Measurements from ENCODE around the gene UNK. TPM values are rescaled to one million over a fixed set of nuclear protein-coding genes. Genes with fewer than 3 reads are reported as not detected.

Gene UNK
- total and polyA plus RNA-seq, 4 donors, result 8.8 to 34.1 (median 25.3) TPM

DNA sequence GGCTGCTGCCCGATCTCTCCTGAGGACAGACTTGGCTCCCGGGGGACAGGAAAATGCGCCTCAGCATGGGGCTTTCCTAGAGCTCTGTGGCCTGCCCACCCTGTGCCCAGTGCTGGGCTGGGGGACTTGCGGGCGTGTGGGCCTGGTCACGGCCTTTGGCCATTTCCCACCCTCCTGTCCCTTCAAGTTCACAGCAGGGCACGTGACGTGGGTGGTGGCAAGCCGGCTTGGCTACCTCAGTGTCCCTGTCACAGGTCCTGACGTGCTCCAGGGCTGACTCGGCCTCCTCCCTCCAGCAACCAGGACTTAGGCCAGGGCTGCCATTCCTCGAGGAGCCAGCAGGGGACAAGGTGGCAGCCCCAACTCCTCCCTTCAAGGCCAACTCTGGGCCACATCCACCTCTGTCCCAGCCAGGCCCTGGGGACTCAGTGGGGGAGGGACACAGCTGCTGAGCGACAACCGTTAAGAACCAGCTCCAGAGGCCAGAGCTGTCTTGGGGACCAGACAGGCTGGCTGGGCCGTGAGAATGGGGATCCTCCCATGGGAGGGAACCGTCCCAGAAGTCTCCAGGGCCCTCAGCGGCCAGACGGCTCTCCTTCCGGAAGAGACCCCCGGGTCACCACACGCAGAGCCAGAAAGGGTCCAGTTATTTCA is 60.6 kb downstream of the UNK start:
- Histone ChIP-seq H3K4me3 (ENCODE audit: low read length in 2 of 2) (no peak overlapping the region), H3K4me1 (ENCODE audit: control insufficient read depth in 1 of 2, insufficient read depth in 2 of 2, low read length in 2 of 2) (no peaks in the 10 kb centered on the region), H3K27me3 (ENCODE audit: control insufficient read depth in 1 of 2, insufficient read depth in 2 of 2, low read length in 1 of 2) (no peaks in the 10 kb centered on the region), H3K27ac (ENCODE audit: low read depth in 1 of 2, low read length in 2 of 2) (peak overlapping the region; percentile 10 to 49), H3K36me3 (ENCODE audit: control insufficient read depth in 1 of 2, insufficient read depth in 2 of 2, low read length in 1 of 2) (peaks cover 0 to 25% of the 10 kb centered on the region in 2 donors), H3K9me3 (ENCODE audit: control insufficient read depth, low read length) (no peaks in the 10 kb centered on the region)
- ATAC-seq (ENCODE audit: low FRiP score) (peak; percentile 78), DNase-seq (peak; percentile 92 to 95)
- WGBS, 2 donors, result 2 to 7% methylated on average over 21 of the region's 21 CpGs
- intact Hi-C loops (cut with DNase I), result loop anchor here in 1 of 2 donors (5.0 to 10.0 kb wide), 2 partner anchors 47 to 50 kb away; no protein-coding TSS in a partner anchor

DNA sequence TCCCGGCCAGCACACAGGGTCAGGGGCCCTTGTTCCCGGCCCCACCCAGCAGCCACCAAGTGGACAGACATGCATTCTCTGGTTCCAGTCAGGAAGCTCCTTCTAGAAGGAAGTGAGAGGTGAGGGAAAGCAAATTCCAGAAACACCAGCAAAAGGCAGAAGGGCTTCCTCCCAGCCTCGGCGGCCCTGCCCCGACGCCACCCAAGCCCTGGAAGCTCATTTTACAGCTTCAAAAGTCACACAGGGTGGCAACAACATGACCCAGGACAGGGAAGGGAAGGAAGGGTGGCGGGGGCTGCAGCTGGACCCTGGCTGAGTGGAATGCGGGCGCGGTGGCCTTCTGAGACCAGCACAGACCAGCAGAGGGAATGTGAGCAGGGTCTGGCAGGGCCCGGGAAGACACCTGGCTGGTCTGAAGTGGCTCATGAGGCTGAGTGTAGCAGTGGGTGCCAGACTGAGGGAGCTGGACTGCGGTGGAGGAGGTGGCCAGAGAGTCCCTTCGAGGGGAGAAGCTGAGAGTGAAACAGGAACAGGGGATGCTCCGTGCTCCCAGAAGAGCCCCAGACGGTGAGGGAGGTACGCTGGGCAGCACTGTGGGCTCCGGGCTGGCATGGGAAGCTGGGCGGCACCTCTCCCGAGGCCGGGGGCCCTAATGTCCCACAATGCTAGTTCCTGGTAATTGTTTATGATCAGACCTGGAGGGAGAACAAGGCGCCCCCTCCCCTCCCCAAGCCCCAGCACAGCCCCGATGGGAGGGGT is 61.5 kb downstream of the UNK start:
- intact Hi-C loops (cut with DNase I), result loop anchor here in 1 of 2 donors (5.0 to 10.0 kb wide), 2 partner anchors 46 to 51 kb away; no protein-coding TSS in a partner anchor
- DNase-seq (peak in 1 of 2 donors; percentile 45), ATAC-seq (ENCODE audit: low FRiP score) (no peak)
- Histone ChIP-seq H3K4me1 (ENCODE audit: control insufficient read depth in 1 of 2, insufficient read depth in 2 of 2, low read length in 2 of 2) (no peaks in the 10 kb centered on the region), H3K9me3 (ENCODE audit: control insufficient read depth, low read length) (no peaks in the 10 kb centered on the region), H3K27ac (ENCODE audit: low read depth in 1 of 2, low read length in 2 of 2) (peak overlapping the region in 1 of 2 donors; percentile 13), H3K36me3 (ENCODE audit: control insufficient read depth in 1 of 2, insufficient read depth in 2 of 2, low read length in 1 of 2) (peaks cover 0 to 25% of the 10 kb centered on the region in 2 donors), H3K27me3 (ENCODE audit: control insufficient read depth in 1 of 2, insufficient read depth in 2 of 2, low read length in 1 of 2) (no peaks in the 10 kb centered on the region), H3K4me3 (ENCODE audit: low read length in 2 of 2) (no peak overlapping the region)
- 79% methylated on average over 22 of the region's 22 CpGs for WGBS, 2 donors

DNA sequence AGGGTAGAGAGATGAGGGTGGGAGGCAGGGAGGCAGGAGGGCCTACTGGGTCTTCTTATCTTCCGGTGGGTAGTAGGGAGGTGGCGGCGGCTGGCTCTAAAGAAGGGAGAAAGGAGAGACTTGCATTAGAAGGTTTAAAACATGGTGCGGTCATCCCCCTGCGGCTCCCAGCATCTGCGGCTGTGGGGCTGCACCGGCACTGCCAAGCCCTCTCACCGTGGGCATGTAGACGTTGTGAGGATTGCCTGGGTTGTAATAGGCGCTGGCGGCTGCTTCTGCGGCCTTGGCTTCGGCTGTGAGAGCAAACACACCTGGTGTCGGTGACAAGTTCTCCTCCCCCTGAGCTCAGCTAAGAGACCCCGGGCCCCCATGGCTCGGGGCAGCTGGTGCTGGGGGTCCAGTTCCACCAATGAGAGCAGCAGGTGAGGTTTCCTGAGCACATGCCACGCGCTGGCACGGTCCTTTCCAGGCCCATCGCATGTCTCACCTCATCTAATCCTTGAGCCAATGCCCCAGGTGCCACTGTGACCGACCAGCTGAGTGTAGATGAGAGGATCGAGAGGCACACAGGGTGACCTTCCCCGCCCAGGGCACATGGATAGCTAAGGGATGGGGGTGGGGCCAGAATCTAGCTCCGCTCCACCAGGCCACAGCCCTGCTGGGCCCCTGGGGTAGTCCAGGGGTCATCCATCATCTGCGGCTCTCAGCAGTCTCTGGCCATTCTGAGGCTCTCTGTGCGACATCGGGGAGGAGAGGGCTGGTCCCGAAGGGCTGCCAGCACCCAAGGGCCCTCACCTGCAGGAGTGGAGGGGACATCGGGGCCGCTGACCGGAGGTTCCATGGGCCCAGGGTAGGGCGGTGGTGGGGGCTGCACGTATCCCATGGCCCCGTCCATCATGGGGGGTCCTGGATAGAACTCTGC is 62.3 kb downstream of the UNK start:
- DNase-seq, result peak in 1 of 2 donors; percentile 41
- 89 to 90% methylated on average over 34 of the region's 34 CpGs for WGBS, 2 donors

DNA sequence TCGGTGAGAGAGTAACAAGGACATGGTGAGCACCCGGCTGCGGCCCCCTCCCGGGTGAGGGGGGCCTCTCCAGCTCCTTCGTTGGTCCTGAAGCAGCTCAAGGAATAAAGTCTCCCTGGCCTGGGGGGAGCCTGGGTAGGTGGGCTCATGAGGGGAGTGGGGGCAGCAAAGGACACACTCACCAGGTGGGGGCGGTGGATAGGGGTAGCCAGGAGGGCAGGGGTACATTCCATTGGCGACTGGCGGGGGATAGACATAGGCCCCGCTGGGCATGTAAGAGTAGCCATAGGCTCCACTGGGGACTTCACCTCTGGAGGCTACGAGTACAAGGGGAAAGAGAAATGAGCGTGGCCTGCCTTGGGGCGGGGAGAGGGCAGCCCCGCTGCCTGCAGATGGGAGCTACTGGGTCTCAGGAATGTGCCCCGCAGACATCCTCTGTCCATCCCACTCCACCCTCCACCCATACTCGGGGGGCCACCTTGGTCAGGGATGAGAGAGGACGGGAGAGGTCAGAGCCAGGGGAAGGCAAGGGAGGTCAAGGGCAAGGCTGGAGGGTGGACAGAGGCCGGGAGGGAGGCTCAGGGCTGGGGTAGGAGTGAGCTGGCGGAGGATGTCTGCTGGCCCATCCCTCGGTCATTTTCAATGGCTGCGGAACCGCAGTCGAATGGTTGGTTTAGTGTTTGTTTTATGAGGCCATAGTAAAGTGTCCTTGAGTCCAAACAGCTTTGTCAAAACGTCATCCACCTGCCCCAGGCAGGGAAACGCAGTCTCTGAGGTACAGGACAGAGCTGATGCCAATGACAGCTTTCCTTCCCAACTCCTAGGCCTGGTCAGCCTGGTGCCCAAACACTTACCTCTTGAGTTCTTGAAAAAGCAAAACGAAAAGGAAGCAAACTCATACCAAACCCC is 63.3 kb downstream of the UNK start:
- H3K27ac ChIP-seq (ENCODE audit: low read depth in 1 of 2, low read length in 2 of 2), result no peak overlapping the region
- H3K4me3 ChIP-seq (ENCODE audit: low read length in 2 of 2), result no peak overlapping the region
- H3K27me3 ChIP-seq (ENCODE audit: control insufficient read depth in 1 of 2, insufficient read depth in 2 of 2, low read length in 1 of 2), result no peaks in the 10 kb centered on the region
- H3K4me1 ChIP-seq (ENCODE audit: control insufficient read depth in 1 of 2, insufficient read depth in 2 of 2, low read length in 2 of 2), result no peaks in the 10 kb centered on the region
- peak in 1 of 2 donors; percentile 49 for DNase-seq
- H3K36me3 ChIP-seq (ENCODE audit: control insufficient read depth in 1 of 2, insufficient read depth in 2 of 2, low read length in 1 of 2), result peaks cover 0 to 28% of the 10 kb centered on the region in 2 donors
- intact Hi-C loops (cut with DNase I), result loop anchor here in 1 of 2 donors (5.0 to 10.0 kb wide), 2 partner anchors 44 to 53 kb away; no protein-coding TSS in a partner anchor
- 85 to 87% methylated on average over 25 of the region's 25 CpGs for WGBS, 2 donors
- no peak for ATAC-seq (ENCODE audit: low FRiP score)
- H3K9me3 ChIP-seq (ENCODE audit: control insufficient read depth, low read length), result no peaks in the 10 kb centered on the region

More for the DNA sequence above, 62.3 kb downstream of the UNK start:
- Histone ChIP-seq H3K9me3 (ENCODE audit: control insufficient read depth, low read length) (no peaks in the 10 kb centered on the region), H3K4me3 (ENCODE audit: low read length in 2 of 2) (no peak overlapping the region), H3K4me1 (ENCODE audit: control insufficient read depth in 1 of 2, insufficient read depth in 2 of 2, low read length in 2 of 2) (no peaks in the 10 kb centered on the region), H3K36me3 (ENCODE audit: control insufficient read depth in 1 of 2, insufficient read depth in 2 of 2, low read length in 1 of 2) (peaks cover 0 to 28% of the 10 kb centered on the region in 2 donors), H3K27ac (ENCODE audit: low read depth in 1 of 2, low read length in 2 of 2) (no peak overlapping the region), H3K27me3 (ENCODE audit: control insufficient read depth in 1 of 2, insufficient read depth in 2 of 2, low read length in 1 of 2) (no peaks in the 10 kb centered on the region)
- intact Hi-C loops (cut with DNase I), result loop anchor here in 1 of 2 donors (5.0 to 10.0 kb wide), 2 partner anchors 45 to 52 kb away; no protein-coding TSS in a partner anchor
- ATAC-seq (ENCODE audit: low FRiP score), result no peak

DNA sequence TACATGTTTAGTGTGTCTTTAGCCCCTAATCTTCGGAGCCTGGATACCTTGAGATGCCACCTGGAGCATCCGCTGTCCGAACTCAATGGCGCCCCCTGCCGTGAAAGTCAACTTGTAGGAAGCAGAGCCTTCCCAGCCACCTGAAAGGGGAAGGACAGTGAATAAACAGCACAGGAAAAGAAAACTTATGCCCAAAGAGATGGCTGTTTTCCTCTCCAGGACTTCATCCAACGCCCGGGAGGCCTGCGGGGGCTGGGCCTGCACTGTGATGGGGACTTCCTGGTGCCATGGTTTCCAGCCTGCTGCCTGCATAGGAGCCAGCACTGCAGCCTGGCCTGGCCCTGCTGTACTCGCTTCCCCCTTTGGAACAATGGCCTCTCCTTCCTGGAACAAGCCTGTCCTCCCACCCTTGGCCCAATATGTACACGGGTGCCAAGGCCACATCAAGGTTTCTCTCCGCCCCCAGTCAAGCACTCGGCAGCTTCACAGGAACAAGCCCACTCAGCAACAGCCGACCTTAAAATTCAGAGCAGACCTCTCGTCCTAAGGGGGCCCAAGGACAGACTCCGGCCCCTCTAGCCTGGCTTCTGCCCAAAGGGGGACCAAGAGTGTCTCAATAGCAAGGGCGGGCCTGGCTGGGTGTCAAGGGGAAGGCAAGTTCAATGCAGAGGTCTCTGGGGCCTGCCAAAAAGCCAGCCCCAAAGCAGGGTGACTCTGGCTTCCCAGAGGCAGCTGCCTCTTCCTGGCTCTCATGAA is 64.1 kb downstream of the UNK start:
- H3K9me3 ChIP-seq (ENCODE audit: control insufficient read depth, low read length), result no peaks in the 10 kb centered on the region
- ATAC-seq (ENCODE audit: low FRiP score) (peak; percentile 45), DNase-seq (peak; percentile 78 to 90)
- H3K27ac ChIP-seq (ENCODE audit: low read depth in 1 of 2, low read length in 2 of 2), result no peak overlapping the region
- no peaks in the 10 kb centered on the region for H3K27me3 ChIP-seq (ENCODE audit: control insufficient read depth in 1 of 2, insufficient read depth in 2 of 2, low read length in 1 of 2)
- intact Hi-C loops (cut with DNase I), result loop anchor here in 1 of 2 donors (5.0 to 10.0 kb wide), 2 partner anchors 44 to 54 kb away; no protein-coding TSS in a partner anchor
- 53 to 55% methylated on average over 16 of the region's 16 CpGs for WGBS, 2 donors
- peaks cover 0 to 5% of the 10 kb centered on the region in 2 donors for H3K4me1 ChIP-seq (ENCODE audit: control insufficient read depth in 1 of 2, insufficient read depth in 2 of 2, low read length in 2 of 2)
- H3K36me3 ChIP-seq (ENCODE audit: control insufficient read depth in 1 of 2, insufficient read depth in 2 of 2, low read length in 1 of 2), result peaks cover 0 to 28% of the 10 kb centered on the region in 2 donors
- no peak overlapping the region for H3K4me3 ChIP-seq (ENCODE audit: low read length in 2 of 2)

DNA sequence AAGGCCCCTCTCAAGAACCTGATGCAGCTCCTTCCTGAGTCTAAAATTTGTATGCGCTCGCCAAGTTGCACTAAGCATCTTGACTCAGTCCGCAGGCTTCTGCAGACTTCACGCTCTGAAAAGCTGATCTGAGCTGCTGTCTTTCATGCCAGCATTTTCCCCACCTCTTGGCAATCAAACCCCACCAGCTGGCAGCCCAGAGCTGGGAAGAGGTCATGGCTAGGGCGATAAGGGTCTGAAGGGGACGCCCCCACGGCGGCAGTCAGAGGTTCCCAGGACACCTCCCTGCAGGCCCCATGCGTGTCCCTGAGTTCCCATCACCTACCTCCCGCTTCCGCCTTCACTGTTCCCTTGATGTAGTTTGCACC is 64.7 kb downstream of the UNK start:
- intact Hi-C loops (cut with DNase I), result loop anchor here in 1 of 2 donors (5.0 to 10.0 kb wide), 2 partner anchors 43 to 54 kb away; no protein-coding TSS in a partner anchor

DNA sequence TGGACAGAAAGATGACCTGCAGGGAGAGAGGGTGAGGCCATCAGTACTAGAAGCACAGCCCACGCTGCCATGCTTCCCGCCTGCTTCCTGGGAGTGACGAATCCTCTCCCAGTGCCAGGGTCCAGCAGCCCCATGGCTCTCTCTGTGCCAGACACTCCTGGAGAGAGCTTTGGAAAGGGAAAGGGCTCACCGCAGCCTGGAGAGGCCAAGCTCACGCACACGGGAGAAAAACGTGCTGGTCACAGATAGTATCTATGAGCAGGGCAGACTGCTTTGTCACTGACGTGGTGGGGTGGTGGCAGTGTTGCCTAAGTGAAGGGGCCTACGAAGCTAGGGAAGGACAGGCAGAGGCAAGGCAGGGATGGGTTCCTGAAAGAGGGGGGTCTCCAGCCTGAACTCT is 65.1 kb downstream of the UNK start:
- Histone ChIP-seq H3K36me3 (ENCODE audit: control insufficient read depth in 1 of 2, insufficient read depth in 2 of 2, low read length in 1 of 2) (peaks cover 0 to 28% of the 10 kb centered on the region in 2 donors), H3K27ac (ENCODE audit: low read depth in 1 of 2, low read length in 2 of 2) (no peak overlapping the region), H3K9me3 (ENCODE audit: control insufficient read depth, low read length) (no peaks in the 10 kb centered on the region), H3K4me3 (ENCODE audit: low read length in 2 of 2) (no peak overlapping the region), H3K27me3 (ENCODE audit: control insufficient read depth in 1 of 2, insufficient read depth in 2 of 2, low read length in 1 of 2) (no peaks in the 10 kb centered on the region), H3K4me1 (ENCODE audit: control insufficient read depth in 1 of 2, insufficient read depth in 2 of 2, low read length in 2 of 2) (peaks cover 0 to 5% of the 10 kb centered on the region in 2 donors)
- intact Hi-C loops (cut with DNase I), result loop anchor here in 1 of 2 donors (5.0 to 10.0 kb wide), 2 partner anchors 43 to 55 kb away; no protein-coding TSS in a partner anchor
- DNase-seq (peak in 1 of 2 donors; percentile 48), ATAC-seq (ENCODE audit: low FRiP score) (no peak)
- 73 to 76% methylated on average over 9 of the region's 9 CpGs for WGBS, 2 donors

More for the DNA sequence above, 64.7 kb downstream of the UNK start:
- DNase-seq (no peak), ATAC-seq (ENCODE audit: low FRiP score) (no peak)
- H3K4me3 ChIP-seq (ENCODE audit: low read length in 2 of 2), result no peak overlapping the region
- no peaks in the 10 kb centered on the region for H3K9me3 ChIP-seq (ENCODE audit: control insufficient read depth, low read length)
- H3K27me3 ChIP-seq (ENCODE audit: control insufficient read depth in 1 of 2, insufficient read depth in 2 of 2, low read length in 1 of 2), result no peaks in the 10 kb centered on the region
- WGBS, 2 donors, result 86 to 87% methylated on average over 11 of the region's 11 CpGs
- H3K27ac ChIP-seq (ENCODE audit: low read depth in 1 of 2, low read length in 2 of 2), result no peak overlapping the region
- H3K4me1 ChIP-seq (ENCODE audit: control insufficient read depth in 1 of 2, insufficient read depth in 2 of 2, low read length in 2 of 2), result peaks cover 0 to 5% of the 10 kb centered on the region in 2 donors
- H3K36me3 ChIP-seq (ENCODE audit: control insufficient read depth in 1 of 2, insufficient read depth in 2 of 2, low read length in 1 of 2), result peaks cover 0 to 28% of the 10 kb centered on the region in 2 donors

Measured in aorta (tissue), 5 donors.